HEK293 (cell line): ENCODE data around the gene EDAR.

Source experiments
- CTCF ChIA-PET: fragments of 350-600 bp; formaldehyde crosslinking; extraction: SDS; loops from one replicate; lab custom pipeline; 2021; ENCODE audit warnings: antibody characterized with exemption; lab: Yijun Ruan, JAX
- POLR2A ChIA-PET: fragments of 300-600 bp; formaldehyde crosslinking; extraction: SDS; loops from one replicate; lab custom pipeline; 2020; ENCODE audit warnings: antibody characterized with exemption, inconsistent platforms; lab: Yijun Ruan, JAX
- H3K27ac ChIP-seq: fragments of 200-500 bp; sonication (Bioruptor generic); 2 replicates; pipeline ENCODE4 v1.5.1; 2014; ENCODE audit warnings: low read depth, low read length, control low read depth, inconsistent platforms; ENCODE audit errors: extremely low read depth
- H3K36me3 ChIP-seq, 2 experiments: fragments of 200-500 bp in 1 of 2; sonication (Bioruptor generic) in 1 of 2; 1 replicate in 1 of 2; 2 replicates in 1 of 2; pipeline ENCODE4 v1.5.1; 2014 to 2017; ENCODE audit warnings: inconsistent platforms in 2 of 2, low read length in 2 of 2; ENCODE audit not compliant: control insufficient read depth in 2 of 2, insufficient read depth in 1 of 2
- H3K4me1 ChIP-seq: fragments of 200-500 bp; sonication (Bioruptor generic); 2 replicates; pipeline ENCODE4 v1.5.1; 2014; ENCODE audit warnings: mild to moderate bottlenecking, low read length, inconsistent platforms; ENCODE audit not compliant: control insufficient read depth, insufficient read depth
- H3K4me3 ChIP-seq: 2 replicates; pipeline ENCODE4 v1.5.1; 2011; ENCODE audit warnings: low read depth, mild to moderate bottlenecking, control low read depth, low read length, moderate library complexity
- H3K9me3 ChIP-seq: fragments of 200-500 bp; sonication (Bioruptor generic); 2 replicates; pipeline ENCODE4 v1.5.1; 2014; ENCODE audit warnings: low read depth, low read length, inconsistent platforms; ENCODE audit not compliant: control insufficient read depth, insufficient read depth
- BCL11A ChIP-seq: fragments of 450-650 bp; formaldehyde crosslinking; IDR thresholded peaks from 2 replicates; pipeline ENCODE4 v1.5.1; 2016; ENCODE audit warnings: low read depth, missing biosample characterization, missing genetic modification characterization
- GLI2 ChIP-seq: fragments of 450-650 bp; formaldehyde crosslinking; IDR thresholded peaks from 2 replicates; pipeline ENCODE4; 2017; ENCODE audit warnings: missing biosample characterization, missing genetic modification characterization, low read depth, borderline replicate concordance
- GLI4 ChIP-seq: fragments of 450-650 bp; formaldehyde crosslinking; IDR thresholded peaks from 2 replicates; pipeline ENCODE4 v1.5.1; 2016; ENCODE audit warnings: missing biosample characterization, missing genetic modification characterization
- HIC1 ChIP-seq: fragments of 450-650 bp; formaldehyde crosslinking; IDR thresholded peaks from 2 replicates; pipeline ENCODE4 v1.5.1; 2016; ENCODE audit warnings: missing biosample characterization, missing genetic modification characterization
- IKZF3 ChIP-seq: fragments of 450-650 bp; IDR thresholded peaks from 2 replicates; pipeline ENCODE4 v1.5.0; 2018; ENCODE audit warnings: missing biosample characterization, mild to moderate bottlenecking, missing genetic modification characterization, moderate library complexity
- PRDM10 ChIP-seq: fragments of 450-650 bp; formaldehyde crosslinking; IDR thresholded peaks from 2 replicates; pipeline ENCODE4 v1.5.1; 2016; ENCODE audit warnings: missing biosample characterization, missing genetic modification characterization
- ZBTB26 ChIP-seq: fragments of 450-650 bp; formaldehyde crosslinking; optimal IDR thresholded peaks from 2 replicates; pipeline ENCODE3; 2016; ENCODE audit warnings: missing biosample characterization, mild to moderate bottlenecking, missing genetic modification characterization
- ZNF221 ChIP-seq: fragments of 450-650 bp; formaldehyde crosslinking; IDR thresholded peaks from 2 replicates; pipeline ENCODE4 v1.5.1; 2017; ENCODE audit warnings: missing biosample characterization, missing genetic modification characterization, borderline replicate concordance
- ZNF223 ChIP-seq: fragments of 450-650 bp; formaldehyde crosslinking; IDR thresholded peaks from 2 replicates; pipeline ENCODE4 v1.5.1; 2016; ENCODE audit warnings: missing biosample characterization, missing genetic modification characterization
- ZNF248 ChIP-seq: fragments of 450-650 bp; formaldehyde crosslinking; IDR thresholded peaks from 2 replicates; pipeline ENCODE4 v1.5.1; 2017; ENCODE audit warnings: missing biosample characterization, missing genetic modification characterization
- ZNF280D ChIP-seq: fragments of 450-650 bp; formaldehyde crosslinking; IDR thresholded peaks from 2 replicates; pipeline ENCODE4 v1.5.1; 2016; ENCODE audit warnings: missing biosample characterization, missing genetic modification characterization
- ZNF585B ChIP-seq: fragments of 450-650 bp; formaldehyde crosslinking; IDR thresholded peaks from 2 replicates; pipeline ENCODE4 v1.5.1; 2016; ENCODE audit warnings: missing biosample characterization, missing genetic modification characterization
- ZNF776 ChIP-seq: fragments of 450-650 bp; formaldehyde crosslinking; IDR thresholded peaks from 2 replicates; pipeline ENCODE4 v1.5.0; 2017; ENCODE audit warnings: missing biosample characterization, missing genetic modification characterization, borderline replicate concordance
- ZXDB ChIP-seq: fragments of 450-650 bp; formaldehyde crosslinking; IDR thresholded peaks from 2 replicates; pipeline ENCODE4 v1.5.1; 2016; ENCODE audit warnings: missing biosample characterization, missing genetic modification characterization

The EDAR gene

GRCh38 chr2:108994178-108994577, 5.2 kb upstream of the EDAR start (continued):
- TF ChIP-seq ZNF280D (no peak), ZNF221 (tag by site-specific recombination) (no peak), BCL11A (tag by site-specific recombination) (no peak), IKZF3 (tag by site-specific recombination) (0 out of 2 replicates have a peak, but pooled peaks have one; percentile 24), ZXDB (tag by site-specific recombination) (peak; percentile 45; the same call in 1 of the 2 replicates), ZBTB26 (tag by site-specific recombination) (no peak), GLI4 (tag by site-specific recombination) (no peak), HIC1 (tag by site-specific recombination) (no peak), ZNF248 (tag by site-specific recombination) (no peak), ZNF223 (tag by site-specific recombination) (no peak), GLI2 (tag by site-specific recombination) (0 out of 2 replicates have a peak, but pooled peaks have one; percentile 19)

- ChIA-PET POLR2A (no interaction called here), CTCF (interaction anchor here (0.8 to 8.9 kb wide), 4 partner anchors 20 to 517 kb away, joined by 3 to 74 read pairs (median 4); no protein-coding TSS in a partner anchor)
- Histone ChIP-seq H3K36me3 (no peaks in the 10 kb centered on the region), H3K27ac (no peak overlapping the region; the same call in 1 of the 2 replicates), H3K4me3 (no peak overlapping the region), H3K4me1 (peaks cover 6% of the 10 kb centered on the region), H3K9me3 (no peaks in the 10 kb centered on the region)
- TF ChIP-seq PRDM10 (tag by site-specific recombination), result peak; percentile 80
- no peak for TF ChIP-seq ZNF776 (tag by site-specific recombination)
- peak; percentile 42 for TF ChIP-seq ZNF585B (tag by site-specific recombination)
Observed at GRCh38 chr2:108993095-108993937, 4.3 kb upstream of the EDAR start.
